Sigmoid colon (tissue), 4 donors: ENCODE data around the gene TCF7L1.
"Not testable (repeated sequence)": the region's sequence is repeated elsewhere in the genome, so short reads cannot be mapped to it uniquely, and the experiment has no call there.

ENCODE experiments used
- CTCF ChIP-seq, 4 experiments: fragments of 450-650 bp in 3 of 4; fragments of 200-600 bp in 1 of 4; IDR thresholded peaks; one replicate each; pipeline ENCODE4 v1.5.1; 2016 to 2019; ENCODE audit warnings: antibody characterized with exemption in 4 of 4, mild to moderate bottlenecking in 3 of 4, moderate library complexity in 2 of 4
- EP300 ChIP-seq, 4 donors: sonication (generic); formaldehyde crosslinking; IDR thresholded peaks; one replicate each; pipeline ENCODE4 v1.6.1; 2017; ENCODE audit warnings: antibody characterized with exemption in 4 of 4
- POLR2A ChIP-seq, 2 donors: fragments of 450-650 bp; IDR thresholded peaks; one replicate each; pipeline ENCODE4 v1.6.1; 2016; ENCODE audit warnings: antibody characterized with exemption in 2 of 2, mild to moderate bottlenecking in 2 of 2, moderate library complexity in 2 of 2
- POLR2AphosphoS5 ChIP-seq, 4 donors: sonication (generic); formaldehyde crosslinking; IDR thresholded peaks; one replicate each; pipeline ENCODE4 v1.6.1; 2017; ENCODE audit warnings: antibody characterized with exemption in 4 of 4

- TF ChIP-seq CTCF, POLR2A, POLR2AphosphoS5, EP300 (IDR thresholded peaks at IDR 0.05): not testable (repeated sequence)
Measured at GRCh38 chr2:85126462-85126861, 6.7 kb upstream of the TCF7L1 start.
